Measurements from ENCODE around the gene PTPRF. TPM values are rescaled to one million over a fixed set of nuclear protein-coding genes. Genes with fewer than 3 reads are reported as not detected.

Gene PTPRF
- polyA plus RNA-seq, 3 donors: 44.3 to 213 (median 48.9) TPM

- no peak overlapping the region for H3K27ac ChIP-seq (ENCODE audit: low read depth, low read length)
- 5 to 6% (median 6%) methylated on average over 43 to 62 of the region's 62 CpGs for WGBS, 3 donors
These were observed 35.1 kb downstream of the PTPRF start for GRCh38 chr1:43565600-43566360.

GRCh38 chr1:43566382-43567044, 35.8 kb downstream of the PTPRF start:
- WGBS, 3 donors: 80 to 84% (median 80%) methylated on average over 16 of the region's 16 CpGs
- no peak overlapping the region for H3K27ac ChIP-seq (ENCODE audit: low read depth, low read length)

GRCh38 chr1:43569175-43569574, 38.5 kb downstream of the PTPRF start:
- no peak overlapping the region for H3K27ac ChIP-seq (ENCODE audit: low read depth, low read length)
- WGBS, 3 donors: 51 to 68% (median 56%) methylated on average over 4 to 6 of the region's 6 CpGs

- 70 to 88% (median 83%) methylated on average over 9 of the region's 9 CpGs for WGBS, 3 donors
- H3K27ac ChIP-seq (ENCODE audit: low read depth, low read length): no peak overlapping the region
These were observed 39.6 kb downstream of the PTPRF start for GRCh38 chr1:43570277-43570676.

GRCh38 chr1:43570715-43571114, 40.0 kb downstream of the PTPRF start:
- H3K27ac ChIP-seq (ENCODE audit: low read depth, low read length): no peak overlapping the region
- WGBS, 3 donors: 83 to 86% (median 85%) methylated on average over 14 of the region's 14 CpGs

- 56 to 58% (median 56%) methylated on average over 2 of the region's 2 CpGs for WGBS, 3 donors
These were observed 41.4 kb downstream of the PTPRF start for GRCh38 chr1:43572084-43572483.

GRCh38 chr1:43572538-43572937, 41.9 kb downstream of the PTPRF start:
- 86 to 91% (median 88%) methylated on average over 9 of the region's 9 CpGs for WGBS, 3 donors

More at GRCh38 chr1:43572084-43572483, 41.4 kb downstream of the PTPRF start:
- no peak overlapping the region for H3K27ac ChIP-seq (ENCODE audit: low read depth, low read length)

GRCh38 chr1:43573066-43573800, 42.5 kb downstream of the PTPRF start:
- 76 to 88% (median 84%) methylated on average over 10 to 11 of the region's 11 CpGs for WGBS, 3 donors

More at GRCh38 chr1:43572538-43572937, 41.9 kb downstream of the PTPRF start:
- no peak overlapping the region for H3K27ac ChIP-seq (ENCODE audit: low read depth, low read length)

GRCh38 chr1:43576521-43576920, 45.8 kb downstream of the PTPRF start:
- 93 to 96% (median 94%) methylated on average over 7 of the region's 7 CpGs for WGBS, 3 donors
- no peak overlapping the region for H3K27ac ChIP-seq (ENCODE audit: low read depth, low read length)

More at GRCh38 chr1:43573066-43573800, 42.5 kb downstream of the PTPRF start:
- no peak overlapping the region for H3K27ac ChIP-seq (ENCODE audit: low read depth, low read length)

- WGBS, 3 donors: 76 to 90% (median 81%) methylated on average over 18 of the region's 18 CpGs
- H3K27ac ChIP-seq (ENCODE audit: low read depth, low read length): no peak overlapping the region
These were observed 47.2 kb downstream of the PTPRF start for GRCh38 chr1:43577655-43578542.

GRCh38 chr1:43580039-43580438, 49.4 kb downstream of the PTPRF start:
- no peak overlapping the region for H3K27ac ChIP-seq (ENCODE audit: low read depth, low read length)
- 90 to 94% (median 94%) methylated on average over 9 of the region's 9 CpGs for WGBS, 3 donors

- WGBS, 3 donors: 68 to 84% (median 78%) methylated on average over 5 of the region's 5 CpGs
- H3K27ac ChIP-seq (ENCODE audit: low read depth, low read length): no peak overlapping the region
These were observed 51.5 kb downstream of the PTPRF start for GRCh38 chr1:43582162-43582566.

GRCh38 chr1:43583058-43583457, 52.4 kb downstream of the PTPRF start:
- 93 to 95% (median 95%) methylated on average over 13 of the region's 13 CpGs for WGBS, 3 donors
- no peak overlapping the region for H3K27ac ChIP-seq (ENCODE audit: low read depth, low read length)

- no peak overlapping the region for H3K27ac ChIP-seq (ENCODE audit: low read depth, low read length)
- WGBS, 3 donors: 59 to 72% (median 60%) methylated on average over 8 of the region's 8 CpGs
These were observed 53.5 kb downstream of the PTPRF start for GRCh38 chr1:43584204-43584603.

GRCh38 chr1:43585557-43585956, 54.9 kb downstream of the PTPRF start:
- WGBS, 3 donors: 73 to 82% (median 80%) methylated on average over 10 of the region's 10 CpGs

GRCh38 chr1:43586136-43586731, 55.6 kb downstream of the PTPRF start:
- no peak overlapping the region for H3K27ac ChIP-seq (ENCODE audit: low read depth, low read length)
- 88 to 94% (median 90%) methylated on average over 6 of the region's 6 CpGs for WGBS, 3 donors

More at GRCh38 chr1:43585557-43585956, 54.9 kb downstream of the PTPRF start:
- H3K27ac ChIP-seq (ENCODE audit: low read depth, low read length): no peak overlapping the region

- H3K27ac ChIP-seq (ENCODE audit: low read depth, low read length): no peak overlapping the region
- 75 to 95% (median 88%) methylated on average over 2 of the region's 2 CpGs for WGBS, 3 donors
These were observed 56.3 kb downstream of the PTPRF start for GRCh38 chr1:43587001-43587400.

GRCh38 chr1:43587594-43587993, 56.9 kb downstream of the PTPRF start:
- 72 to 79% (median 75%) methylated on average over 9 of the region's 9 CpGs for WGBS, 3 donors
- H3K27ac ChIP-seq (ENCODE audit: low read depth, low read length): no peak overlapping the region

Measured in adipose tissue (tissue), 3 donors.